ENCODE data around the gene HOXB5.
A peak's percentile ranks its signal among the peaks of the same experiment; 100 is the strongest.

Gene HOXB5

GRCh38 chr17:48544349-48545021, 49.1 kb downstream of the HOXB5 start:
- TF ChIP-seq ARNTL (CRISPR knock-in tag; IDR thresholded peaks at IDR 0.05; ENCODE audit: borderline replicate concordance, low read depth) (no peak), ZFP3 (CRISPR knock-in tag; IDR thresholded peaks at IDR 0.05) (no peak), SNAI2 (CRISPR knock-in tag; IDR thresholded peaks at IDR 0.05) (no peak), GLIS3 (CRISPR knock-in tag; IDR thresholded peaks at IDR 0.05) (no peak), PPARA (CRISPR knock-in tag; IDR thresholded peaks at IDR 0.05; ENCODE audit: borderline replicate concordance) (no peak), ISL1 (CRISPR knock-in tag; IDR thresholded peaks at IDR 0.05) (no peak), RARB (CRISPR knock-in tag; IDR thresholded peaks at IDR 0.05) (no peak), TOX (CRISPR knock-in tag; IDR thresholded peaks at IDR 0.05; ENCODE audit: borderline replicate concordance) (no peak), ZNF8 (CRISPR knock-in tag; IDR thresholded peaks at IDR 0.05) (no peak), ZNF565 (CRISPR knock-in tag; conservative IDR thresholded peaks at IDR 0.05; ENCODE audit: low read depth) (no peak), ESRRG (CRISPR knock-in tag; IDR thresholded peaks at IDR 0.05) (no peak), TCF4 (CRISPR knock-in tag; IDR thresholded peaks at IDR 0.05; ENCODE audit: borderline replicate concordance) (no peak), PATZ1 (CRISPR knock-in tag; IDR thresholded peaks at IDR 0.05; ENCODE audit: borderline replicate concordance) (no peak), ZFP30 (CRISPR knock-in tag; IDR thresholded peaks at IDR 0.05) (no peak), CSDC2 (CRISPR knock-in tag; IDR thresholded peaks at IDR 0.05) (no peak)
- TF ChIP-seq, protein P1, sequence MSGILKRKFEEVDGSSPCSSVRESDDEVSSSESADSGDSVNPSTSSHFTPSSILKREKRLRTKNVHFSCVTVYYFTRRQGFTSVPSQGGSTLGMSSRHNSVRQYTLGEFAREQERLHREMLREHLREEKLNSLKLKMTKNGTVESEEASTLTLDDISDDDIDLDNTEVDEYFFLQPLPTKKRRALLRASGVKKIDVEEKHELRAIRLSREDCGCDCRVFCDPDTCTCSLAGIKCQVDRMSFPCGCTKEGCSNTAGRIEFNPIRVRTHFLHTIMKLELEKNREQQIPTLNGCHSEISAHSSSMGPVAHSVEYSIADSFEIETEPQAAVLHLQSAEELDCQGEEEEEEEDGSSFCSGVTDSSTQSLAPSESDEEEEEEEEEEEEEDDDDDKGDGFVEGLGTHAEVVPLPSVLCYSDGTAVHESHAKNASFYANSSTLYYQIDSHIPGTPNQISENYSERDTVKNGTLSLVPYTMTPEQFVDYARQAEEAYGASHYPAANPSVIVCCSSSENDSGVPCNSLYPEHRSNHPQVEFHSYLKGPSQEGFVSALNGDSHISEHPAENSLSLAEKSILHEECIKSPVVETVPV (CRISPR knock-in tag; IDR thresholded peaks at IDR 0.05): no peak
- TF ChIP-seq, protein P2, sequence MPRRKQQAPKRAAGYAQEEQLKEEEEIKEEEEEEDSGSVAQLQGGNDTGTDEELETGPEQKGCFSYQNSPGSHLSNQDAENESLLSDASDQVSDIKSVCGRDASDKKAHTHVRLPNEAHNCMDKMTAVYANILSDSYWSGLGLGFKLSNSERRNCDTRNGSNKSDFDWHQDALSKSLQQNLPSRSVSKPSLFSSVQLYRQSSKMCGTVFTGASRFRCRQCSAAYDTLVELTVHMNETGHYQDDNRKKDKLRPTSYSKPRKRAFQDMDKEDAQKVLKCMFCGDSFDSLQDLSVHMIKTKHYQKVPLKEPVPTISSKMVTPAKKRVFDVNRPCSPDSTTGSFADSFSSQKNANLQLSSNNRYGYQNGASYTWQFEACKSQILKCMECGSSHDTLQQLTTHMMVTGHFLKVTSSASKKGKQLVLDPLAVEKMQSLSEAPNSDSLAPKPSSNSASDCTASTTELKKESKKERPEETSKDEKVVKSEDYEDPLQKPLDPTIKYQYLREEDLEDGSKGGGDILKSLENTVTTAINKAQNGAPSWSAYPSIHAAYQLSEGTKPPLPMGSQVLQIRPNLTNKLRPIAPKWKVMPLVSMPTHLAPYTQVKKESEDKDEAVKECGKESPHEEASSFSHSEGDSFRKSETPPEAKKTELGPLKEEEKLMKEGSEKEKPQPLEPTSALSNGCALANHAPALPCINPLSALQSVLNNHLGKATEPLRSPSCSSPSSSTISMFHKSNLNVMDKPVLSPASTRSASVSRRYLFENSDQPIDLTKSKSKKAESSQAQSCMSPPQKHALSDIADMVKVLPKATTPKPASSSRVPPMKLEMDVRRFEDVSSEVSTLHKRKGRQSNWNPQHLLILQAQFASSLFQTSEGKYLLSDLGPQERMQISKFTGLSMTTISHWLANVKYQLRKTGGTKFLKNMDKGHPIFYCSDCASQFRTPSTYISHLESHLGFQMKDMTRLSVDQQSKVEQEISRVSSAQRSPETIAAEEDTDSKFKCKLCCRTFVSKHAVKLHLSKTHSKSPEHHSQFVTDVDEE (CRISPR knock-in tag; IDR thresholded peaks at IDR 0.05): no peak
- no peak for ATAC-seq

- TF ChIP-seq PATZ1 (CRISPR knock-in tag; IDR thresholded peaks at IDR 0.05; ENCODE audit: borderline replicate concordance): no peak
- no peak for TF ChIP-seq PPARA (CRISPR knock-in tag; IDR thresholded peaks at IDR 0.05; ENCODE audit: borderline replicate concordance)
- TF ChIP-seq RARB (CRISPR knock-in tag; IDR thresholded peaks at IDR 0.05): no peak
- no peak for TF ChIP-seq ZFP3 (CRISPR knock-in tag; IDR thresholded peaks at IDR 0.05)
- TF ChIP-seq ZNF8 (CRISPR knock-in tag; IDR thresholded peaks at IDR 0.05): no peak
- TF ChIP-seq ISL1 (CRISPR knock-in tag; IDR thresholded peaks at IDR 0.05): no peak
- TF ChIP-seq OSR1 (CRISPR knock-in tag; IDR thresholded peaks at IDR 0.05): no peak
- TF ChIP-seq TOX (CRISPR knock-in tag; IDR thresholded peaks at IDR 0.05; ENCODE audit: borderline replicate concordance): no peak
- TF ChIP-seq ZNF70 (CRISPR knock-in tag; IDR thresholded peaks at IDR 0.05): no peak
- TF ChIP-seq, protein P3, sequence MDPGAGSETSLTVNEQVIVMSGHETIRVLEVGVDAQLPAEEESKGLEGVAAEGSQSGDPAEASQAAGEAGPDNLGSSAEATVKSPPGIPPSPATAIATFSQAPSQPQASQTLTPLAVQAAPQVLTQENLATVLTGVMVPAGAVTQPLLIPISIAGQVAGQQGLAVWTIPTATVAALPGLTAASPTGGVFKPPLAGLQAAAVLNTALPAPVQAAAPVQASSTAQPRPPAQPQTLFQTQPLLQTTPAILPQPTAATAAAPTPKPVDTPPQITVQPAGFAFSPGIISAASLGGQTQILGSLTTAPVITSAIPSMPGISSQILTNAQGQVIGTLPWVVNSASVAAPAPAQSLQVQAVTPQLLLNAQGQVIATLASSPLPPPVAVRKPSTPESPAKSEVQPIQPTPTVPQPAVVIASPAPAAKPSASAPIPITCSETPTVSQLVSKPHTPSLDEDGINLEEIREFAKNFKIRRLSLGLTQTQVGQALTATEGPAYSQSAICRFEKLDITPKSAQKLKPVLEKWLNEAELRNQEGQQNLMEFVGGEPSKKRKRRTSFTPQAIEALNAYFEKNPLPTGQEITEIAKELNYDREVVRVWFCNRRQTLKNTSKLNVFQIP (CRISPR knock-in tag; IDR thresholded peaks at IDR 0.05; ENCODE audit: borderline replicate concordance, low read depth): no peak
- TF ChIP-seq CREB5 (CRISPR knock-in tag; IDR thresholded peaks at IDR 0.05; ENCODE audit: low read depth): no peak
- no peak for TF ChIP-seq BACH2 (CRISPR knock-in tag; IDR thresholded peaks at IDR 0.05; ENCODE audit: borderline replicate concordance)
- no peak for TF ChIP-seq ARNTL (CRISPR knock-in tag; IDR thresholded peaks at IDR 0.05; ENCODE audit: borderline replicate concordance, low read depth)
- TF ChIP-seq, protein P2 (CRISPR knock-in tag; IDR thresholded peaks at IDR 0.05): no peak
- TF ChIP-seq ESRRG (CRISPR knock-in tag; IDR thresholded peaks at IDR 0.05): no peak
- peak; percentile 9; the same call in 1 of the 3 replicates for ATAC-seq
Observed at GRCh38 chr17:48543854-48544348, 49.7 kb downstream of the HOXB5 start.
